OCI-LY1 (cell line): ENCODE measurements around the gene VOPP1.

ENCODE experiments used
- CTCF ChIP-seq: fragments of 200-600 bp; sonication (generic), shearing (Covaris generic); IDR thresholded peaks from 2 replicates; pipeline ENCODE4 v1.5.1; 2017; ENCODE audit warnings: mild to moderate bottlenecking, antibody characterized with exemption, low read length, moderate library complexity, mixed read lengths
- EZH2 ChIP-seq: fragments of 200-600 bp; sonication (generic), shearing (Covaris generic); IDR thresholded peaks from 2 replicates; pipeline ENCODE4 v1.8.0; 2017; ENCODE audit warnings: borderline replicate concordance, mixed run types, mild to moderate bottlenecking, antibody characterized with exemption, low read length, moderate library complexity, mixed read lengths

- TF ChIP-seq CTCF (no peak), EZH2 (no peak)
Observed at GRCh38 chr7:55593172-55593514, 20.8 kb upstream of the VOPP1 start.
